Stimulated activated CD4-positive, alpha-beta T cell treated with anti-CD3 and anti-CD28 coated beads, Interleukin-1b, Interleukin-23, amount 100 ng/mL, for 4 hours (primary cell): ENCODE measurements around the gene BEGAIN.

Source experiments
- DNase-seq, 2 donors: peaks; one replicate each; pipeline ENCODE4 v3.0.0-alpha.2; 2020; ENCODE audit warnings: low read depth in 2 of 2

Gene BEGAIN

DNA sequence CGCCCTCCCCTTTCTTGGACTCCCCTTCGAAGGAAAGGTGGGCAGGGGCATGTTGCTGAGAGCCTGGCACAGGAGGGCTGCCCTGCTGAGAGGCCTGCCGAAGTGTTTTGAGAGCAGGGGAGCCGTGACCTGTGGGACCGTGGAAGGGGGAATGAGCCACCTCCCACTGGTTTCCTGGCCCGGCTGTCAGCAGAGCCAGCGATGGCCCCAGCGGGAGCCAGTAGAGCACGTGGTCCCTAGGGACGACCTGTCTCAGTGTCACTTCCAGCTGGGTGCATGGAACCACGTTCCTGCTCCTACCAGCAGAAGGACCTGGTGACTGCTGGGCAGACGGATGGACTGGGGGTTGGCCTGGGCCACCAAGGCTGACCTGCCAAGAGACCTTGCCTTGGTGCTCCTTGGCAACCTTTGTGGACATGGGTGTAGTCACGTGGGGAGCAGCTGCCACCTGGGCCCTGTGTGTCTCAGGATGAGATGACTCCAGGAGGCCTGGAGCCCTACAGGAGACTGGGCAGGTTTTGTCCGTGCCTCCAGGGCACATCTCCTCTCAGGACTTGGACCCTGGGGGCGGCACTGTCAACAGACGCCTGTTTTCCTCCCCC, 34.6 kb downstream of the BEGAIN start:
- DNase-seq = no peak

DNA sequence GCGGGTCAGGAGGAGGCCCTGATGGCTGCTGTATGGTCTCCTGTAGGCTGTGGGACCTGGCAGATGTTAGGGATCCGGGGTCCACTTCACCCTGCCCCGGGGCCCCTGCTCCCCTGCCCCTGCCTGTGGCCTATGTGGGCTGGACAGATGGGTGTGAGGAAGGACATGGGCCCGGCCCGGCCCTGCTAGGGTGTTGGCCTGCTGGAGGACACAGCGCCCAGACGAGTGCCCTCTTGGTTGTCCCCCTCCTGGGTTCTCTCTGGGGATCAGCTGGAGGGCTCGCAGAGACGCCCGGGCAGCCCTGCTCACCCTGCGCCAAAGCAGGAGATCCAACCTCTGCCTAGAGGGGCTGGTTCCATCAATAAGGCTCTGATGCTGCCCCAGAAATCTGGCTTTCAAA, 36.2 kb downstream of the BEGAIN start:
- DNase-seq = no peak

- no peak for DNase-seq
These were observed 37.2 kb downstream of the BEGAIN start for GRCh38 chr14:100549834-100550625.

DNA sequence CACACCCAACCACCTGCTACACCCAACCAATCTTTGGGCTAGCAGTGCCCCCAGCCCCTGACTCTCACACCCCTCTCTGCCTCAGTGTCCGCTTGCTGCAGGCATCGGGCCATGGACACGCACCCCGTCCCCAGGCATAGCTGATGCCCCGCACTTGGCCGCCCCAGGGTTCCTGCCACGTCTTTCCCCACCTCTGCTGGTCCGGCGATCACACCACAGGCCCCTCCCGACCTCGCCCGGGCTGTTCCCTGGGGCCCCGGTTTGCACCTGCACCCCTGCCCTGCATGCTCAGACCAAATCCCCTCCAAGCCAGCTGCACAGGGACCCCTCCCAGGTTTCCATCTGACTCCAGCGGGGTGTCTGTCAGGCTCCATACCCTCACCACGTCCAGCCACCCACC, 38.3 kb downstream of the BEGAIN start:
- DNase-seq = no peak

DNA sequence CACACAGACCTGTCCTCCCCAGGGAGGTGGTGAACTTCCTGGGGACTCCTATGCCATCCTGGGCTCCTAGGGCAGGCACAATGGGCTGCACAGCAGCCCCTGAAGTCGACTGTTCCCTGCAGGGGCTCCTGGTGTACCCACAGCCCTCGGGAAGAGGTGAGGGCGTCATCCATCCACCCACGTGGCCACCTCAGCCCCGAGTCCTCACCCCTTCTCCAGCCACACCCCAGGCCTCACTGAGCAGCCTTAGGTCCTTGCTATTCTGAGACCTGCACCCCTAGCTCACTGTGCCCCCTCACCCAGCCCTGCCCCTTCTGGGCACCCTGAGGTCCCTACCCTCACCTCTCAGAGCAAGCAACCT, 38.9 kb downstream of the BEGAIN start:
- no peak for DNase-seq

- DNase-seq = no peak
These were observed 39.5 kb downstream of the BEGAIN start for GRCh38 chr14:100547633-100548294.

DNA sequence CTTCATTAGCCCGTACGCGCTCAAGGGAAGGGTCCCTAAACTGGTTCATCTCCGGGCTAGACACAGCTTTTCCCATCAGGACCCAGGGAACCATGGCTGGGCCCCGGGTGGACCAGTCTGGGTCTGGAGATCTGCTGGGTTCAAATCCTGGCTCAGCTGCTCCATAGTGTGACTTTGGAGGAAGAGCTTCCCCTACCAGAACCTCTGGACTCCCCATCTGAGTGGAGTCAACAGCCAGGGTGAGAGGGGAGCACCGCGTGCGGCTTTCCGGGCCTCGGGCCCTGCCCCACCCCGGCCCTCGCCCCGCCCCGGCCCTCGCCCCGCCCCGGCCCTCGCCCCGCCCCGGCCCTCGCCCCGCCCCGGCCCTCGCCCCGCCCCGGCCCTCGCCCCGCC, 41.2 kb downstream of the BEGAIN start:
- DNase-seq = no peak

GRCh38 chr14:100545359-100545758, 41.9 kb downstream of the BEGAIN start:
- no peak for DNase-seq

DNA sequence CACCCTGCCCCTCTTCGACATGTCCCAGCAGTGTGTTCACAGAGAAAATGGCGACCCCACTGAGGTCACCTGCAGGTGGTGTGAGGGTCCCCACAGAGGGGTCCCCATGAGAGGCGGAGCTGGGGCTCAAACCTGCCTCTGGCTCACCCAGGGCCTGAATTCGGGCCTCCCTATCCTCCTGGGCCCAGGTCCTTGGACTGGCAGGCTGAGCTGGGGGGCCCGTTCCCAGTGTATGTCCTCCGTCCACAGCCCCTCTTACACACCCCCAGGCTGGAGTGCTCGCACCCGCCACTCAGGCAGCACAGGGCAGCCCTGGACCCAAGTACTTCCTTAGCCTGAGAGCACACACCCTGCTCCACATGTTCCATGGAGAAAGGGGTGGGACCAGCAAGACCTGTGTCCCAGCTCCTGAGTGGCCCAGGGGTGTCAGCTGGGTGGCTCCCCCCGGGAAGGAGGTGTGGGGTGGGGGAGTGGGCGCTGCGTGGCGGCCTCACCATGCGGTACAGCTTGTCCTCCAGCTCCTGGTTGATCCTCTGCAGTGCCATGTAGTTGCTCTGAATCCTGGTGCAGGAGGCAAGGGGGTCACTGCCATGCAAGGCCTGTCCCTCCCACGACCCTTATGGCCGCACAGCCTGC, 42.6 kb downstream of the BEGAIN start:
- DNase-seq = no peak

DNA sequence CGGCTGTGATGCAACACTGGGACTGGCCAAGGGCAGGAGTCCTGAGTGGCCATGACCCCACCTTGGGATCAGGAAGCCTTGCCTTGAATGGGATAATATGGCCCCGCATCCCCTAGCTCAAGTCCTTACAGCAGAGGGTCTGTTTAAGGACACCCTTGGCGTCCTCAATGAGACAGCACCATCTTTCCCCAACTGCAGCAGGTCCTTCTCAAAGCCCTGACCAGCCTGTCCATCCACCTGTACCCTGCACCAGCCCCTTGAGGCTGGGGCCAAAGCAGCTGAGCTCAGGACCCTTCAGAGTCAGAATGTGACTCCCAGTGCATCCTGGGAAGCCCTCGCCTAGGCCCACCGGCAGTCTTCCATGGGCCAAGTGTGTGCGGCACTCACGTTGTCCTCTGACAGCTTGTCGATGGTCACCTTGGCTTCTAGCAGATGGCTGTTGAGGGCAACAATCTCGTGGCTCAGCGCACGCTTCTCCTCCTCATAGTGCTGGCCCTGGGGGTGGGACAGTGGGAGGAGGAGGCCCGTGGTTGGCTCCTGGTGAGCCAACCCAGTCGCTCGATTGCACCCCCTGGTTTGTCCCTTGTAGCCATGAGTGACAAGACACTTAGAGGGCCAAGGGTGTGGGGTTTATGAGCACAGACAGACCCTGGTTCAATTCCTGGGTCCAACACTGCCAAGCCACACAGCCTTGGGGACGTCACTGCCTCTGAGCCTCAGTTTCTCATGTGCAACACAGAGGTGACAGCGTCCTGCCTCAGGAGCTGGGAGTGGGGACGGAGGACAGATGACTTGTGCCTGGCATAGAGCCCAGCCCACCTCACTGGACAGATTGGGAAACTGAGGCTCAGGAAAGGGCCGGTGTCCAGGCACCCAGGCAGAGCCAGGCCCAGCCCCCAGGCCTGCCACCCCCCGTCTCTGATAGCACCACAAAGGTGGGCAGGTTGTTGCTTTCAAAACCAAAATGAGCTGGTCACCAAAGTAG, 43.5 kb downstream of the BEGAIN start:
- DNase-seq = no peak

GRCh38 chr14:100542619-100543205, 44.5 kb downstream of the BEGAIN start:
- no peak for DNase-seq

- DNase-seq = no peak
These were observed 45.3 kb downstream of the BEGAIN start for GRCh38 chr14:100541621-100542560.

DNA sequence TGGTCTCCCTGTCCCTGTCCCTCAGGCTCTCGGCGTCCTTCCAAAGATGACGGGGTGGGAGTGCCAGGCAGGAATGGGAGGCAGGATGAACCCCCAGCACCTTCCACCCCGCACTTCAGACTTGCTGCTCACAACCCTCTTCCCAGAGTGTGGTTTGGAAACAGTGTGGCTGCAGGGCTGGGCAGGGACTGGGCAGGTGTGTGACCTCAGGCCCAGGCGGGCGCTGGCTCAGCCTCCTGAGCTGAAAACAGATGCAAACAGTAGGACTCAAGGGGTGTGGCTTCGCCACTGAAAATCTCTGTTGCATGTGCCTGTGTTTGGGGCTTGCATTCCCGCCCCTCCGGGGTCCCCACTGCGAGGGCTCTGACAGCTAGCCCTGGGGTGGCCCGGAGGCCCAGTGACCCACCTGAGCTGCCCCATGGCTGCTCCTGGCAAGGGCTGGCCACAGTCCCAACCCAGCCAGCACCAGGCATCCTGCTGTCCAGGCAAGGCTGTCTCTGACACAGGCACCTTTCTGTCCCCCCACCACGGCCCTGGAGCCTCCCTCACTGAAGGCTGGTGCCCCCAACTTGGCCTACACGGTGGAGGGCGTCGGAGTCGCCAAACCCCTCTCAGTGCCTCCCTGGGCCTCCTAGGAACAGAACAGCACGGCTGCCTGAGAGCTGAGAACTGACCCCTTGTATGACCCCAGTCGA, 46.1 kb downstream of the BEGAIN start:
- no peak for DNase-seq

GRCh38 chr14:100540141-100540925, 46.9 kb downstream of the BEGAIN start:
- DNase-seq = no peak

DNA sequence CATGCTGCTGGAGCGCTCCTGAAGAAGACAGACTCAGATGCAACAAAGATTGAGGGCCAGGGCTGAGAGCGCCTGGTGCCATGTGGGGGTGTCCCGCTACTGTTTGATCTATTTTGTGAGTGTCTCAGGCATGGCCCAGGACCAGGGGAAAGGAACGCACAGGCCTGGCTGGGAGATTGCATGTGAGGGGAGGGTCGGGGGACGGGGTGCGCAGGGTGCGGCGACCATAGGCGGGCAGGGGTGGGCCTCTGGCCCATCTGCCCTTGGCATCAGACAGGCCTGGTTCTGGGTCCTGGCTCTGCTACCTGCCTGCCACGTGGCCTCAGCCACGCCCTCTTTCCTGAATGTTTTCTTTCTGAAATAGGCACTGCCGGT, 47.5 kb downstream of the BEGAIN start:
- DNase-seq = no peak

DNA sequence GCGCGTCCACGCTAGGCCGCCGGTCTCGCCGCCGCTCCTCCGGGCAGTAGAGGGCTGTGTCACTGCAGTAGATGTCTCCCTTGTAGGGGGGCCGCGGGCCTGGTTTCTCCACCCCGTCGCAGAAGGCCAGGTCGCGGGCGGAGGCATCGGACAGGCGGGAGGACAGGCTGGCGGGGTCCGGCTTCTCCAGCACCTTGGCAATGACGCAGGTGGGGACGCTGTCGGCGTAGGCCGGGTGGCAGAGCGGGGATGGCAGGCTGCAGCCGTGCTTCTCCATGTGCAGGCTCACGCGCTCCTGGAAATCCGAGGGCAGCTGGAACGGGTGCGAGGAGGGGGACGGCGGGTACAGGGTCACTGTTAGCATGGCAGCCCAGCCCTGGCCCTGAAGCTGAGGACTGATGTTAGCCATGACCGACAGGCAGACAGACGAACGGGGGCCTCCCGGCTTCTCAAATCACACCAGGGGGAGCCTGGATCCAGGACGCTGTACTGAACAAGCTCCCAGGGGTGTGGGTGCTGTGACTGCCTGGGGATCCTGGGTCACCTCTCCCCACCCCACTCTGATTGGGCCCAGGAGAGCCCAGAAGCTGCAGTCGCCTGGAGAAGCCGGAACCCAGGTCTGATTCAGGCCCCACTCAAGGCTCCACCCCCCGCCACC, 48.1 kb downstream of the BEGAIN start:
- DNase-seq = no peak

DNA sequence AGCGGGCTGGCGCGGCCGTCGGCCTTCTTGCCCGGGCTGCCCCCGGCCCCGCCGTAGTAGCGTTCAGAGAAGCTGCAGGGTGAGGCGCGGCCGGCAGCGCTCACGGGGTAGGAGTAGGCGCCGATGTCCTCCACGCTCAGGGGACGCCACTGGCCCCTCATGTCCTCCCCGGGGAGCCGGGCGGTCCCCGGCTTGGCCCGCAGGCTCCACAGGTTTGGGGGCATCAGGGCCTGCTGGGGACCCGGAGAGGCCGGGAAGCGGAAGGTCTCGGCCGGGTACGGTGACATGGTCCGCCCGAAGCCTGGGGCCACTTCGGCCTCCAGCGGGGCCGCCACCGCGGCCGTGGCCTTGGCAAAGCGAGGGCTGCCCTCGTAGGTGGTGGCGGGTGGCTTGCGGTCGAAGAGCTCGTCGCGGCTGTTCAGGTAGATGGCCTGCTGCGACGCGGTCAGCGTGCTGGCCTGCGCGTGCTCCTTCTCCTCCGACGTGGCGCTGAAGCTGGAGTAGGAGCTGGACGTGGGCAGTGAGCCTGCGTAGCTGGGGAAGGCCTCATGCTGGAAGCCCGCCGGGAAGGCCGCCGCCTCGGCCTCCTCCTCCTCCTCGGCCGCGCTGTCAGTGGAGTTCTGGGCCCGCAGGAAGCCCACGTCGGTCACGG, 48.7 kb downstream of the BEGAIN start:
- DNase-seq = no peak
